ENCODE results near the gene PLXNA4.

Gene PLXNA4

DNA sequence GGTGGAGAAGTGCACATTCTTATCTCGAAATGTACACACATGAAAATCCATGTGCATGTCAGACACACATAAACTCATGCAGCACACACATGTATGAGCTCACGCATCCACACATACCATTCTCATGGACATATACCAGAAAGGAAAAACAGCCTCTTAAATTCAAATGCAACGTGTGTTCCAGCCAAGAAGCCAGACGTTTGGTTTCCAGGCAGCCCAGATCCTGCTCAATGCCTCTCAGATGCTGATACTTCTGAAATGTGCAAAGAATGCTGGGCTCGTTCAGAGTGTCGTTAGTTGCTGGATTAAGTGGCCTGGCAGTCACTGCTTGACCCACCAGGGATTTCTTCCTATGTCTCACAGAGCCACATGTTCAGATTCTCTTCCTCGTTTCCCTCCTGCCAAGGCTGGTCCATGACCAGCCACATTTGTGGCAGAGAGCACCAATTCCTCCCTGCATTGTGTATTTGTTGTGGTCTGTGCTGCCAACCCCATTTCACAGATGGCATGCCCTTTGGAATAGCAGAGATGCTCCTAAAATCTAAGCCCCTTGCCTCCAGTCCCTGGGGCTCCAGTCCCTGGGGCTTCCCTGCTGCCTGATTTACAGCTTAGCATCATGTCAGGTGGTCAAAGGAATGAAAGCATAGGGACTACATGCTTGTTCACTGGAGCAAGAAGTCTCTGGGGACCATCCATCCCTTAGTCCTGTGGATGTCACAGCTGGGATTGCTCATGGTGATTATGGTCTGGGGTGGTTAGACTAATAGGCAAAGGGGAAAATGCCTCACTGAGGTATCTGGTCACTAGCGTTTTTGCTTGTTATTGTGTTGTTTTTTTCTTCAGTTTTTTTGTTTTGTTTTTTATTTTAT, 426.6 kb downstream of the PLXNA4 start:
- H3K4ac ChIP-seq (ENCODE audit: low read depth, low read length) = no peak overlapping the region
- H3K9ac ChIP-seq (ENCODE audit: low read length) = no peak overlapping the region
- no peak overlapping the region for H2AK5ac ChIP-seq (ENCODE audit: low read length)
- no peak overlapping the region for H2BK120ac ChIP-seq (ENCODE audit: low read depth, low read length)
- no peak overlapping the region for H3K56ac ChIP-seq (ENCODE audit: low read length)
- H3K4me3 ChIP-seq (ENCODE audit: low read length) = no peak overlapping the region
- no peak overlapping the region for H2BK5ac ChIP-seq (ENCODE audit: low read length)
- H3K4me1 ChIP-seq (ENCODE audit: control insufficient read depth, low read depth, low read length) = no peaks in the 10 kb centered on the region
- H3K79me2 ChIP-seq (ENCODE audit: control insufficient read depth, insufficient read depth, low read length) = no peaks in the 10 kb centered on the region
- no peak for DNase-seq
- H3K27me3 ChIP-seq (ENCODE audit: insufficient read depth, low read length, poor library complexity) = no peaks in the 10 kb centered on the region
- no peak overlapping the region for H3K4me2 ChIP-seq (ENCODE audit: low read length)
- no peak overlapping the region for H3K27ac ChIP-seq (ENCODE audit: low read depth, low read length)
- whole genome bisulfite sequencing (ENCODE audit: extremely low coverage, insufficient coverage, low lambda C conversion rate) = no CpG with 5 or more reads among the region's 8 CpGs
- no peak overlapping the region for H3K23ac ChIP-seq (ENCODE audit: low read length)
- no peaks in the 10 kb centered on the region for H3K36me3 ChIP-seq (ENCODE audit: control insufficient read depth, insufficient read depth, low read length)
- H2BK15ac ChIP-seq (replicated peaks; ENCODE audit: low read depth) = no peak overlapping the region
- H3K18ac ChIP-seq (ENCODE audit: low read length) = no peak overlapping the region
- no peak overlapping the region for H4K8ac ChIP-seq (ENCODE audit: low read depth, low read length)
- no peak overlapping the region for H4K5ac ChIP-seq (ENCODE audit: low read length)
- H3K79me1 ChIP-seq (ENCODE audit: low read length) = no peaks in the 10 kb centered on the region

DNA sequence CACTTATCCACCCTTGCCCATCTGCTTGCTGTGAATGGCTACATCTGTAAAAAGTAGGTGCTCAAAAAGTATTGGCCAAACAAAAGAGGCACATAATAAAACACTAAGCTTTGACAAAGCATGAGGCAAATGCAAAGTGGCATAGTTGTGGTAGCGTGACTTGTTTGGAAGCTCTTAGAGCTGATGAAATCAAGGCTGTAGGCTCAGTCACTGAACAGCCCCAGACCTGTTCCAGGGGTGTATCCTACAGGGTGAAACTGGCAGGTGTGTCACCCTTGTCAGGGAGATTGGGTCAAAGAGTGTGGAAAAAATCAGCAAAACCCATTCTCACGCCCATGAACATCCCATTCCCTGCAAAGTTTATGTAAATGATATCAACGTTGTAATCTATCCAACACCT, 427.4 kb downstream of the PLXNA4 start:
- no peak overlapping the region for H3K56ac ChIP-seq (ENCODE audit: low read length)
- H2BK5ac ChIP-seq (ENCODE audit: low read length) = no peak overlapping the region
- H3K4me1 ChIP-seq (ENCODE audit: control insufficient read depth, low read depth, low read length) = no peaks in the 10 kb centered on the region
- no peak overlapping the region for H2BK15ac ChIP-seq (replicated peaks; ENCODE audit: low read depth)
- no peak overlapping the region for H3K4me3 ChIP-seq (ENCODE audit: low read length)
- H4K5ac ChIP-seq (ENCODE audit: low read length) = no peak overlapping the region
- no peak overlapping the region for H3K9ac ChIP-seq (ENCODE audit: low read length)
- no peak for DNase-seq
- no peak overlapping the region for H3K18ac ChIP-seq (ENCODE audit: low read length)
- H4K8ac ChIP-seq (ENCODE audit: low read depth, low read length) = no peak overlapping the region
- H3K79me1 ChIP-seq (ENCODE audit: low read length) = no peaks in the 10 kb centered on the region
- no peaks in the 10 kb centered on the region for H3K79me2 ChIP-seq (ENCODE audit: control insufficient read depth, insufficient read depth, low read length)
- no peak overlapping the region for H3K27ac ChIP-seq (ENCODE audit: low read depth, low read length)
- H3K36me3 ChIP-seq (ENCODE audit: control insufficient read depth, insufficient read depth, low read length) = no peaks in the 10 kb centered on the region
- WGBS (ENCODE audit: extremely low coverage, insufficient coverage, low lambda C conversion rate) = no CpG with 5 or more reads among the region's 3 CpGs
- no peak overlapping the region for H2BK120ac ChIP-seq (ENCODE audit: low read depth, low read length)
- no peak overlapping the region for H3K4ac ChIP-seq (ENCODE audit: low read depth, low read length)
- no peak overlapping the region for H3K4me2 ChIP-seq (ENCODE audit: low read length)
- H3K23ac ChIP-seq (ENCODE audit: low read length) = no peak overlapping the region
- H2AK5ac ChIP-seq (ENCODE audit: low read length) = no peak overlapping the region
- no peaks in the 10 kb centered on the region for H3K27me3 ChIP-seq (ENCODE audit: insufficient read depth, low read length, poor library complexity)

DNA sequence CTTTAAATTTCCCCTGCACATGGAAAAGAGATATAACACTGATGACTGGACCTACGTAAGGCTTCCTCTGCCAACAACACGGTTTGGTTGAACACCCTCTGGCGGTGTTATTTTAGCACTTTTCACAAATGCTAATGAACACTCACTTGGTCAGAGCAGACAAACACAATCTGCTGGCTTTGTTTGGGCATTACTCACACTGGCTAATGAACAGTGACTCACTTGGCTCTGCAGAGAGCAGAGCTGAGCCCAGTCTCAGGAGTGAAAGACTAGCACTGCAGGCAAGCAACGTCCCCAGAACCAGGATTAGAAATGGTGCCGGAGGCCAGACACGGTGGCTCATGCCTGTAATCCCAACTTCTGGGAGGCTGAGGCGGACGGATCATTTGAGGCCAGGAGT, 430.8 kb downstream of the PLXNA4 start:
- no peaks in the 10 kb centered on the region for H3K27me3 ChIP-seq (ENCODE audit: insufficient read depth, low read length, poor library complexity)
- no peak overlapping the region for H3K27ac ChIP-seq (ENCODE audit: low read depth, low read length)
- H2BK5ac ChIP-seq (ENCODE audit: low read length) = no peak overlapping the region
- no peak overlapping the region for H3K56ac ChIP-seq (ENCODE audit: low read length)
- H4K8ac ChIP-seq (ENCODE audit: low read depth, low read length) = no peak overlapping the region
- H3K79me2 ChIP-seq (ENCODE audit: control insufficient read depth, insufficient read depth, low read length) = no peaks in the 10 kb centered on the region
- peak; percentile 36 for DNase-seq
- H2BK120ac ChIP-seq (ENCODE audit: low read depth, low read length) = no peak overlapping the region
- no peaks in the 10 kb centered on the region for H3K36me3 ChIP-seq (ENCODE audit: control insufficient read depth, insufficient read depth, low read length)
- no peak overlapping the region for H3K23ac ChIP-seq (ENCODE audit: low read length)
- WGBS (ENCODE audit: extremely low coverage, insufficient coverage, low lambda C conversion rate) = no CpG with 5 or more reads among the region's 8 CpGs
- no peak overlapping the region for H3K4me3 ChIP-seq (ENCODE audit: low read length)
- H3K79me1 ChIP-seq (ENCODE audit: low read length) = no peaks in the 10 kb centered on the region
- H3K4me2 ChIP-seq (ENCODE audit: low read length) = no peak overlapping the region
- H2BK15ac ChIP-seq (replicated peaks; ENCODE audit: low read depth) = no peak overlapping the region
- no peak overlapping the region for H3K4ac ChIP-seq (ENCODE audit: low read depth, low read length)
- H3K4me1 ChIP-seq (ENCODE audit: control insufficient read depth, low read depth, low read length) = peaks cover 9% of the 10 kb centered on the region
- no peak overlapping the region for H3K9ac ChIP-seq (ENCODE audit: low read length)
- H4K5ac ChIP-seq (ENCODE audit: low read length) = no peak overlapping the region
- H2AK5ac ChIP-seq (ENCODE audit: low read length) = no peak overlapping the region
- H3K18ac ChIP-seq (ENCODE audit: low read length) = no peak overlapping the region

DNA sequence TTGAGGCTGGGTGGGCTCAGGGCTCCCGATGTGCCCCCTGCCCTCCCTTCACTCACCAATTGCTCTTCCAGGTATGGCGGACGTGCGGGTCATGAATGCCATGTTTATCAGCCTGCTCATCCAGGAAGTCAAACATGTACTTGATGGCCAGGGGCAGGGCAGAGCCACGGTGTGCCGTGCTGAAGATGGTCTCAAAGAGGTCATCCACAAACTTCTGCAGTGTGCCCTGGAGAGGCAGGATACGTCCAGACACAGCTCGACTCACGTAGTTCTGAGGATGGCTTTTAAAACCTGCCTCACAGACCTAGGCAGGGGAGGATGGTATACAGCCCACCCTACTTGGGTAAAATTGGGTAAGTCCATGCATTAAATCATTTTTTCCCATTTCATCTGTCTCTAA, 431.2 kb downstream of the PLXNA4 start:
- Histone ChIP-seq H3K79me1 (ENCODE audit: low read length) (no peaks in the 10 kb centered on the region), H3K4me1 (ENCODE audit: control insufficient read depth, low read depth, low read length) (peaks cover 9% of the 10 kb centered on the region), H3K4me3 (ENCODE audit: low read length) (no peak overlapping the region), H4K8ac (ENCODE audit: low read depth, low read length) (no peak overlapping the region), H2BK120ac (ENCODE audit: low read depth, low read length) (no peak overlapping the region), H3K9ac (ENCODE audit: low read length) (no peak overlapping the region), H3K56ac (ENCODE audit: low read length) (no peak overlapping the region), H3K79me2 (ENCODE audit: control insufficient read depth, insufficient read depth, low read length) (no peaks in the 10 kb centered on the region), H2BK15ac (replicated peaks; ENCODE audit: low read depth) (no peak overlapping the region), H3K27me3 (ENCODE audit: insufficient read depth, low read length, poor library complexity) (no peaks in the 10 kb centered on the region), H3K18ac (ENCODE audit: low read length) (no peak overlapping the region), H2AK5ac (ENCODE audit: low read length) (no peak overlapping the region), H3K23ac (ENCODE audit: low read length) (no peak overlapping the region), H3K4me2 (ENCODE audit: low read length) (no peak overlapping the region), H3K36me3 (ENCODE audit: control insufficient read depth, insufficient read depth, low read length) (no peaks in the 10 kb centered on the region), H2BK5ac (ENCODE audit: low read length) (no peak overlapping the region), H3K27ac (ENCODE audit: low read depth, low read length) (no peak overlapping the region), H4K5ac (ENCODE audit: low read length) (no peak overlapping the region), H3K4ac (ENCODE audit: low read depth, low read length) (no peak overlapping the region)
- no CpG with 5 or more reads among the region's 9 CpGs for WGBS (ENCODE audit: extremely low coverage, insufficient coverage, low lambda C conversion rate)
- DNase-seq = no peak

DNA sequence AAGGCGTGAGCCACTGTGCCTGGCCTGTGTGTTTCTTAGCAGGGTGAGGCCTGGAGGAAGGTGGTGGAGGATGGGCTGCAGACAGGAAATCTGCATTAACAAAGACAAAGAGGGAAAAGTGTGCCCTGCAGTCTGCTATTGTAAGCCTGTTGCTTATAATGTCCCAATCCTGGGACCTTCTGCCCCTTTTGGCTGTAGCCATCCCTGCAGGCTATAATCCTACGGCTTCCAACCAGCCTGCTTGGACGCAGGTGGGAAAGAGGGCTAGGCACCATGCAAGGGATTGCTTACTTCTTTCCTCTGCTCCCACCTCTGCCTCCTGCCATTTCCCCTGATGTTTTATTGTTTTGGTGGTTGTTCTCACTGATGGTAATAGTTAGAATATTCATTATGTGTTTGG, 434.3 kb downstream of the PLXNA4 start:
- Histone ChIP-seq H3K4me2 (ENCODE audit: low read length) (no peak overlapping the region), H3K79me2 (ENCODE audit: control insufficient read depth, insufficient read depth, low read length) (no peaks in the 10 kb centered on the region), H4K8ac (ENCODE audit: low read depth, low read length) (no peak overlapping the region), H2BK5ac (ENCODE audit: low read length) (no peak overlapping the region), H3K36me3 (ENCODE audit: control insufficient read depth, insufficient read depth, low read length) (no peaks in the 10 kb centered on the region), H3K79me1 (ENCODE audit: low read length) (no peaks in the 10 kb centered on the region), H3K4me3 (ENCODE audit: low read length) (no peak overlapping the region), H3K4me1 (ENCODE audit: control insufficient read depth, low read depth, low read length) (peaks cover 9% of the 10 kb centered on the region), H3K23ac (ENCODE audit: low read length) (no peak overlapping the region), H3K27ac (ENCODE audit: low read depth, low read length) (no peak overlapping the region), H2BK120ac (ENCODE audit: low read depth, low read length) (no peak overlapping the region), H3K56ac (ENCODE audit: low read length) (no peak overlapping the region), H3K4ac (ENCODE audit: low read depth, low read length) (no peak overlapping the region), H4K5ac (ENCODE audit: low read length) (no peak overlapping the region), H3K9ac (ENCODE audit: low read length) (no peak overlapping the region), H2AK5ac (ENCODE audit: low read length) (no peak overlapping the region), H3K27me3 (ENCODE audit: insufficient read depth, low read length, poor library complexity) (no peaks in the 10 kb centered on the region), H3K18ac (ENCODE audit: low read length) (no peak overlapping the region), H2BK15ac (replicated peaks; ENCODE audit: low read depth) (no peak overlapping the region)
- no CpG with 5 or more reads among the region's 3 CpGs for WGBS (ENCODE audit: extremely low coverage, insufficient coverage, low lambda C conversion rate)
- DNase-seq = peak; percentile 13

DNA sequence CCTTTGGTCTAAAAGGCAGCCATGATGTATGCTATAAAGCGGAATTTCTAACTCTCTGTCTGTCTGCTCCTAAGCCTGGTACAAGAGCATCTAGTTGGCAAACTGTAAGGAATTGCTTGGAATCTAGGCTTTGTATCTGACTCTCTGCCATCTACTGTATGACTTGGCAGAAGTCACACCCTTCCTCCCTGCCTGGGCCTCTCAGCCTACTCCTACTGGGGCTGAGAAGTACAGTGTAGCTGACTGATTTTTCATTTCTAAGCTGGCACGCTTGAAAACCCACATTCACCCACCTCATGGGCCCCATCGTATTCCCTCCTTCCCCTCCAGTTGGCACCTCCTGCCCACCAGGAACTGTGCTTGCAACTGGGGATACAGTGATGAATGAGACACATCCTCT, 435.2 kb downstream of the PLXNA4 start:
- Histone ChIP-seq H3K79me2 (ENCODE audit: control insufficient read depth, insufficient read depth, low read length) (no peaks in the 10 kb centered on the region), H2BK5ac (ENCODE audit: low read length) (no peak overlapping the region), H2AK5ac (ENCODE audit: low read length) (no peak overlapping the region), H3K23ac (ENCODE audit: low read length) (no peak overlapping the region), H3K4ac (ENCODE audit: low read depth, low read length) (no peak overlapping the region), H3K27me3 (ENCODE audit: insufficient read depth, low read length, poor library complexity) (no peaks in the 10 kb centered on the region), H2BK15ac (replicated peaks; ENCODE audit: low read depth) (no peak overlapping the region), H3K79me1 (ENCODE audit: low read length) (no peaks in the 10 kb centered on the region), H3K9ac (ENCODE audit: low read length) (no peak overlapping the region), H3K18ac (ENCODE audit: low read length) (no peak overlapping the region), H4K5ac (ENCODE audit: low read length) (no peak overlapping the region), H3K4me1 (ENCODE audit: control insufficient read depth, low read depth, low read length) (peaks cover 9% of the 10 kb centered on the region), H3K36me3 (ENCODE audit: control insufficient read depth, insufficient read depth, low read length) (no peaks in the 10 kb centered on the region), H3K56ac (ENCODE audit: low read length) (no peak overlapping the region), H3K4me2 (ENCODE audit: low read length) (no peak overlapping the region), H4K8ac (ENCODE audit: low read depth, low read length) (no peak overlapping the region), H3K27ac (ENCODE audit: low read depth, low read length) (no peak overlapping the region), H2BK120ac (ENCODE audit: low read depth, low read length) (no peak overlapping the region), H3K4me3 (ENCODE audit: low read length) (no peak overlapping the region)
- DNase-seq = no peak
- WGBS (ENCODE audit: extremely low coverage, insufficient coverage, low lambda C conversion rate) = no CpG with 5 or more reads among the region's 3 CpGs
